H1 (cell line): ENCODE measurements around the gene NT5E.

Source experiments
- ATF3 ChIP-seq: IDR thresholded peaks from 2 replicates; pipeline ENCODE4 v1.6.1; 2011; ENCODE audit warnings: low read depth, mild to moderate bottlenecking, low read length; ENCODE audit not compliant: insufficient read depth
- CTCF ChIP-seq, 3 experiments: IDR thresholded peaks; 1 replicate in 2 of 3; 2 replicates in 1 of 3; pipeline versions ENCODE4 v1.5.1 to v1.6.1; 2011; ENCODE audit warnings: low read length in 3 of 3, mild to moderate bottlenecking in 3 of 3, inconsistent platforms in 2 of 3, low read depth in 1 of 3, moderate library complexity in 1 of 3; ENCODE audit not compliant: insufficient read depth in 1 of 3; ENCODE audit errors: control extremely low read depth in 1 of 3
- SP2 ChIP-seq: IDR thresholded peaks from 2 replicates; pipeline ENCODE4 v1.6.1; 2012; ENCODE audit warnings: mild to moderate bottlenecking, low read length, inconsistent platforms

- no peak for TF ChIP-seq ATF3
- no peak for TF ChIP-seq CTCF (IDR thresholded peaks at IDR 0.05; ENCODE audit: control extremely low read depth in 1 of 3, insufficient read depth in 1 of 3, low read depth in 1 of 3, low read length in 3 of 3)
- no peak for TF ChIP-seq SP2
Observed at GRCh38 chr6:85537055-85537494, 87.2 kb downstream of the NT5E start.
